ENCODE results near the gene LSM7. TPM values are rescaled to one million over a fixed set of nuclear protein-coding genes. Genes with fewer than 3 reads are reported as not detected.

Gene LSM7
- total and polyA plus RNA-seq, 2 of the 13 experiments (the other 11 are each of a cell fraction or from before 2014, with no cell fraction given), result 140 to 205 TPM

- Histone ChIP-seq H3K4me1 (ENCODE audit: insufficient read depth, low read length) (peaks cover 38% of the 10 kb centered on the region), H3K79me2 (ENCODE audit: insufficient read depth, low read length) (peaks cover 12% of the 10 kb centered on the region), H3K9me3 (ENCODE audit: low read length) (no peaks in the 10 kb centered on the region), H3K27ac (ENCODE audit: extremely low read length, insufficient read depth, low read length) (no peak overlapping the region), H3K4me2 (ENCODE audit: low read depth, low read length) (no peak overlapping the region), H3K9ac (ENCODE audit: insufficient read depth, low read depth, low read length) (no peak overlapping the region), H3K4me3 (replicated peaks in 1 of 3; ENCODE audit: insufficient read depth in 1 of 3, low read depth in 2 of 3, low read length in 3 of 3) (no peak overlapping the region), H3K36me3 (replicated peaks in 1 of 2; ENCODE audit: control insufficient read depth in 1 of 2, insufficient read depth in 2 of 2, low read length in 2 of 2) (peaks cover 4 to 13% of the 10 kb centered on the region in 2 experiments; a peak in 4 of 5 replicates), H2AFZ (ENCODE audit: low read length) (no peak overlapping the region), H3K27me3 (ENCODE audit: control insufficient read depth in 1 of 2, insufficient read depth in 2 of 2, low read length in 2 of 2) (no peaks in the 10 kb centered on the region), H4K20me1 (ENCODE audit: insufficient read depth, low read length) (peaks cover 39% of the 10 kb centered on the region)
- no peak for TF ChIP-seq ZNF564 (CRISPR knock-in tag; IDR thresholded peaks at IDR 0.05)
- TF ChIP-seq CBX1 (IDR thresholded peaks at IDR 0.05; ENCODE audit: low read depth), result no peak
- no peak for TF ChIP-seq PRPF4 (IDR thresholded peaks at IDR 0.05; ENCODE audit: low read depth, low read length, poor library complexity, severe bottlenecking)
- no peak for TF ChIP-seq CCAR2 (optimal IDR thresholded peaks at IDR 0.05; ENCODE audit: low read depth, low read length)
- TF ChIP-seq CHD2 (IDR thresholded peaks at IDR 0.05; ENCODE audit: low read depth, low read length), result no peak
- TF ChIP-seq GMEB1 (CRISPR knock-in tag; IDR thresholded peaks at IDR 0.05; ENCODE audit: borderline replicate concordance), result no peak
- TF ChIP-seq RBFOX2 (IDR thresholded peaks at IDR 0.05; ENCODE audit: low read depth, low read length), result 0 out of 2 replicates have a peak, but pooled peaks have one; percentile 6
- TF ChIP-seq THAP11 (CRISPR knock-in tag; IDR thresholded peaks at IDR 0.05), result no peak
- no peak for TF ChIP-seq SOX5 (CRISPR knock-in tag; IDR thresholded peaks at IDR 0.05; ENCODE audit: borderline replicate concordance)
- in situ Hi-C loops (cut with HindIII; ENCODE audit: extremely low pct_ligation_motif_present, low pct_unique_long_range_greater_than_20kb) (loop anchor here (5.0 kb wide), 1 partner anchor 41 kb away; no protein-coding TSS in a partner anchor), intact Hi-C loops (cut with micrococcal nuclease; ENCODE audit: unreplicated experiment) (no loop called here)
- 95% methylated on average over 20 of the region's 28 CpGs for WGBS (ENCODE audit: low lambda C conversion rate)
- CTCF ChIA-PET (ENCODE audit: low intra/inter-chr PET ratio, low total read pairs), result no interaction called here
- FAIRE-seq (no peak), ATAC-seq (no peak), DNase-seq (ENCODE audit: low spot score) (no peak)
- POLR2A ChIA-PET, result interaction anchor here (1.2 kb wide), 1 partner anchor 9 kb away, joined by 3 read pairs; no protein-coding TSS in a partner anchor
- BruUV-seq (replicated peaks), result no TSS peak
Measured at GRCh38 chr19:2276429-2276986, 51.9 kb downstream of the LSM7 start.

Data from HepG2 (cell line).